IMR-90 (cell line): Measurements from ENCODE around the gene TSC22D4. TPM values are rescaled to one million over a fixed set of nuclear protein-coding genes. Genes with fewer than 3 reads are reported as not detected.

Experiments
- ATAC-seq: fragments of 200-7000 bp; cut with Tn5 transposase; 2 replicates; pipeline ENCODE4 v1.9.1; 2020; ENCODE audit warnings: low read depth, mild to moderate bottlenecking, moderate library complexity
- BruUV-seq: library from RNA; stranded (reverse); fragments of 400-500 nt; replicated peaks from 2 replicates; lab custom pipeline; 2021; lab: Mats Ljungman, UMichigan
- CTCF ChIA-PET: fragments of 300-600 bp; formaldehyde crosslinking; extraction: SDS; loops from one replicate; lab custom pipeline; 2021; ENCODE audit warnings: antibody characterized with exemption; lab: Yijun Ruan, JAX
- POLR2A ChIA-PET: fragments of 300-600 bp; sonication (Branson Sonifier 250); formaldehyde crosslinking; loops from one replicate; lab custom pipeline; 2022; ENCODE audit warnings: antibody characterized with exemption; ENCODE audit not compliant: unreplicated experiment; lab: Charles Lee
- DNase-seq: peaks from one replicate; pipeline ENCODE4 v3.0.0; 2013
- H2AFZ ChIP-seq: replicated peaks from 2 replicates; pipeline ENCODE3; 2013; ENCODE audit warnings: low read length, mild to moderate bottlenecking; ENCODE audit not compliant: poor library complexity
- H2AK5ac ChIP-seq: 2 replicates; pipeline ENCODE4 v1.6.1; 2013; ENCODE audit warnings: low read depth, low read length, inconsistent platforms
- H2AK9ac ChIP-seq: replicated peaks from 2 replicates; pipeline ENCODE3; 2013; ENCODE audit warnings: mild to moderate bottlenecking, low read depth, low read length, moderate library complexity; ENCODE audit not compliant: poor library complexity
- H2BK120ac ChIP-seq: 2 replicates; pipeline ENCODE4 v1.6.1; 2013; ENCODE audit warnings: low read depth, low read length, inconsistent platforms
- H2BK15ac ChIP-seq: 3 replicates; pipeline ENCODE4 v1.6.1; 2013; ENCODE audit warnings: low read depth, low read length, inconsistent platforms
- H2BK20ac ChIP-seq: 2 replicates; pipeline ENCODE4 v1.6.1; 2013; ENCODE audit warnings: low read depth, mild to moderate bottlenecking, inconsistent platforms, low read length, moderate library complexity
- H2BK5ac ChIP-seq: 2 replicates; pipeline ENCODE4 v1.6.1; 2013; ENCODE audit warnings: mild to moderate bottlenecking, low read depth, low read length, inconsistent platforms; ENCODE audit not compliant: poor library complexity, severe bottlenecking
- H3K14ac ChIP-seq: replicated peaks from 2 replicates; pipeline ENCODE4 v1.6.1; 2013; ENCODE audit warnings: low read depth, low read length, inconsistent platforms
- H3K18ac ChIP-seq: 2 replicates; pipeline ENCODE4 v1.6.1; 2013; ENCODE audit warnings: low read depth, low read length, control low read depth
- H3K23ac ChIP-seq: 2 replicates; pipeline ENCODE4 v1.6.1; 2013; ENCODE audit warnings: low read depth, low read length, inconsistent platforms
- H3K27ac ChIP-seq: 2 replicates; pipeline ENCODE4 v1.5.1; 2013; ENCODE audit warnings: mild to moderate bottlenecking, control low read depth, low read length; ENCODE audit not compliant: insufficient read depth
- H3K27me3 ChIP-seq: 2 replicates; pipeline ENCODE4 v1.6.1; 2013; ENCODE audit warnings: low read length; ENCODE audit not compliant: control insufficient read depth, insufficient read depth
- H3K36me3 ChIP-seq: 2 replicates; pipeline ENCODE4 v1.6.1; 2013; ENCODE audit warnings: low read length, mixed read lengths; ENCODE audit not compliant: control insufficient read depth, insufficient read depth
- H3K4ac ChIP-seq: 2 replicates; pipeline ENCODE4 v1.6.1; 2013; ENCODE audit warnings: low read depth, low read length, inconsistent platforms
- H3K4me1 ChIP-seq: 2 replicates; pipeline ENCODE4 v1.6.1; 2013; ENCODE audit warnings: low read length, mixed read lengths; ENCODE audit not compliant: control insufficient read depth, insufficient read depth
- H3K4me2 ChIP-seq: 2 replicates; pipeline ENCODE4 v1.6.1; 2013; ENCODE audit warnings: low read depth, mild to moderate bottlenecking, control low read depth, low read length, moderate library complexity
- H3K4me3 ChIP-seq: 2 replicates; pipeline ENCODE4 v1.5.1; 2013; ENCODE audit warnings: low read depth, mild to moderate bottlenecking, control low read depth, low read length, moderate library complexity; ENCODE audit not compliant: insufficient read depth
- H3K56ac ChIP-seq: 2 replicates; pipeline ENCODE4 v1.6.1; 2013; ENCODE audit warnings: low read length, inconsistent platforms; ENCODE audit not compliant: insufficient read depth; ENCODE audit errors: extremely low read depth
- H3K79me1 ChIP-seq, 2 experiments: 2 replicates each; pipeline ENCODE4 v1.6.1; 2013; ENCODE audit warnings: low read length in 2 of 2, inconsistent platforms in 1 of 2, low read depth in 1 of 2
- H3K9ac ChIP-seq: 2 replicates; pipeline ENCODE4 v1.6.1; 2013; ENCODE audit warnings: low read depth, low read length, control low read depth
- H3K9me1 ChIP-seq: 2 replicates; pipeline ENCODE4 v1.6.1; 2013; ENCODE audit warnings: low read length, inconsistent platforms; ENCODE audit not compliant: insufficient read depth
- H3K9me3 ChIP-seq: 2 replicates; pipeline ENCODE4 v1.6.1; 2013; ENCODE audit warnings: low read length; ENCODE audit not compliant: control insufficient read depth, insufficient read depth
- H4K20me1 ChIP-seq: 2 replicates; pipeline ENCODE4 v1.6.1; 2013; ENCODE audit warnings: low read length, inconsistent platforms; ENCODE audit not compliant: insufficient read depth
- H4K5ac ChIP-seq: 2 replicates; pipeline ENCODE4 v1.6.1; 2013; ENCODE audit warnings: mild to moderate bottlenecking, low read depth, low read length, control low read depth
- H4K8ac ChIP-seq, 2 experiments: 2 replicates each; pipeline ENCODE4 v1.6.1; 2013; ENCODE audit warnings: low read depth in 2 of 2, low read length in 2 of 2, control low read depth in 1 of 2, inconsistent platforms in 1 of 2
- H4K91ac ChIP-seq: 2 replicates; pipeline ENCODE4 v1.6.1; 2013; ENCODE audit warnings: low read depth, low read length, inconsistent platforms; ENCODE audit not compliant: insufficient read depth
- BHLHE40 ChIP-seq: fragments of 150-350 bp; IDR thresholded peaks from 2 replicates; pipeline ENCODE4 v1.6.1; 2016; ENCODE audit warnings: mild to moderate bottlenecking, low read depth, low read length
- CEBPB ChIP-seq: IDR thresholded peaks from 2 replicates; pipeline ENCODE4 v1.6.1; 2012; ENCODE audit warnings: low read depth, low read length, improper control_type of control experiment
- CHD1 ChIP-seq: IDR thresholded peaks from 2 replicates; pipeline ENCODE4 v1.6.1; 2012; ENCODE audit warnings: low read depth, low read length, improper control_type of control experiment
- FOS ChIP-seq: fragments of 150-350 bp; IDR thresholded peaks from 2 replicates; pipeline ENCODE4 v1.6.1; 2016; ENCODE audit warnings: low read depth, low read length
- MAFK ChIP-seq: IDR thresholded peaks from 2 replicates; pipeline ENCODE4 v1.6.1; 2012; ENCODE audit warnings: low read depth, low read length, improper control_type of control experiment
- MAZ ChIP-seq: IDR thresholded peaks from 2 replicates; pipeline ENCODE4 v1.6.1; 2012; ENCODE audit warnings: low read depth, mild to moderate bottlenecking, low read length, improper control_type of control experiment, moderate library complexity, borderline replicate concordance
- MXI1 ChIP-seq: IDR thresholded peaks from 2 replicates; pipeline ENCODE4 v1.6.1; 2012; ENCODE audit warnings: low read depth, mild to moderate bottlenecking, low read length, moderate library complexity, borderline replicate concordance
- NFE2L2 ChIP-seq: fragments of 150-350 bp; IDR thresholded peaks from 2 replicates; pipeline ENCODE4 v1.6.1; 2016; ENCODE audit warnings: low read depth, mild to moderate bottlenecking, low read length
- POLR2A ChIP-seq: IDR thresholded peaks from 2 replicates; pipeline ENCODE4 v1.6.1; 2012; ENCODE audit warnings: mild to moderate bottlenecking, low read depth, low read length
- RAD21 ChIP-seq: IDR thresholded peaks from 2 replicates; pipeline ENCODE4 v1.6.1; 2012; ENCODE audit warnings: low read length, improper control_type of control experiment
- RCOR1 ChIP-seq: IDR thresholded peaks from 2 replicates; pipeline ENCODE4 v1.6.1; 2012; ENCODE audit warnings: mild to moderate bottlenecking, low read length, improper control_type of control experiment; ENCODE audit not compliant: insufficient replicate concordance
- RFX5 ChIP-seq: IDR thresholded peaks from 2 replicates; pipeline ENCODE4 v1.8.0; 2012; ENCODE audit warnings: low read depth, mild to moderate bottlenecking, low read length, moderate library complexity
- SMC3 ChIP-seq: fragments of 150-350 bp; IDR thresholded peaks from 2 replicates; pipeline ENCODE4 v1.6.1; 2016; ENCODE audit warnings: low read depth, mild to moderate bottlenecking, antibody characterized with exemption, low read length, moderate library complexity
- WGBS, 2 experiments: methylation state at CpG; one replicate each; pipeline versions ENCODE4 v1.1.5 to v1.1.7; 2013; ENCODE audit warnings: missing lambda C conversion rate in 2 of 2; ENCODE audit not compliant: insufficient read length in 1 of 2; ENCODE audit errors: extremely low coverage in 2 of 2; 5-methylcytosine and 5-hydroxymethylcytosine counted together
- dilution Hi-C: fragments of 300-500 bp; cut with HindIII; formaldehyde crosslinking; loops from one replicate; pipeline ENCODE4 v1.14.3; 2018; ENCODE audit warnings: low sequenced_read_pairs; ENCODE audit not compliant: unreplicated experiment
- in situ Hi-C: fragments of 300-500 bp; cut with MboI; formaldehyde crosslinking; loops from 3 replicates; pipeline ENCODE4 v1.14.3; 2019; ENCODE audit warnings: low sequenced_read_pairs, inconsistent platforms, mixed read lengths
- intact Hi-C: fragments of 100-400 bp; cut with micrococcal nuclease; formaldehyde crosslinking; loops from 2 replicates; pipeline ENCODE4 v1.10.0; 2022
- polyA plus RNA-seq, 3 experiments: library from polyadenylated mRNA; depleted of rRNA; stranded (reverse); fragments of >200 nt; gene quantifications; 2 replicates each; pipeline ENCODE4 v1.2.3, GENCODE V29; 2012; ENCODE audit warnings: low replicate concordance in 1 of 3
- total RNA-seq: library from RNA; depleted of rRNA; stranded (reverse); fragments of >200 nt; gene quantifications from 2 replicates; pipeline ENCODE4 v1.2.3, GENCODE V29; 2012
- TF ChIP-seq, protein P1 (sequence below): fragments of 150-350 bp; IDR thresholded peaks from 2 replicates; pipeline ENCODE4 v1.6.1; 2016; ENCODE audit warnings: low read depth, mild to moderate bottlenecking, low read length, moderate library complexity, borderline replicate concordance
- TF ChIP-seq, protein P2 (sequence below): fragments of 150-350 bp; IDR thresholded peaks from 2 replicates; pipeline ENCODE4 v1.6.1; 2017; ENCODE audit warnings: mild to moderate bottlenecking, antibody characterized with exemption, low read length, low read depth
- TF ChIP-seq, protein P3 (sequence below): conservative IDR thresholded peaks from 2 replicates; pipeline ENCODE4 v1.5.1; 2012; ENCODE audit warnings: mild to moderate bottlenecking, low read depth, low read length, improper control_type of control experiment

TSC22D4 gene
- total and polyA plus RNA-seq, 2 of the 4 experiments (the other 2 are of a cell fraction), result 9.3 to 29.9 TPM

DNA sequence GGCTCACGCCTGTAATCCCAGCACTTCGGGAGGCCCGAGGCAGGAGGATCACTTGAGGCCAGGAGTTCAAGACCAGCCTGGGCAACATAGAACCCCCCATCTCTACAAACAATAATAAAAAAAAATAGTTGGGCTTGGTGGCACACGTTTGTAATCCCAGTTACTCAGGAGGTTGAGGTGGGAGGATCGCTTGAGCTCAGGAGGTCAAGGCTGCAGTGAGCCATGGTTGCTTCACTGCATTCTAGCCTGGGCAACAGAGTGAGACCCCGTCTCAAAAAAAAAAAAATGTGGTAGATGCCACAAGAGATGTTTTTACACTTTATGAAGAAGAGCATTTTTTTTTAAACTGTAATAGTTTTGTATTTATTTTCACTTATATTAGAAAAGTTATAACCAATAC lies 17.5 kb upstream of the TSC22D4 start:
- no peak overlapping the region for H3K27ac ChIP-seq

More for the DNA sequence above, 17.5 kb upstream of the TSC22D4 start:
- Histone ChIP-seq H3K9me3 (no peaks in the 10 kb centered on the region), H2AK5ac (no peak overlapping the region), H4K20me1 (no peaks in the 10 kb centered on the region), H3K9me1 (no peaks in the 10 kb centered on the region), H3K36me3 (no peaks in the 10 kb centered on the region), H2BK5ac (no peak overlapping the region), H3K79me1 (no peaks in the 10 kb centered on the region), H4K8ac (no peak overlapping the region), H3K4ac (no peak overlapping the region), H2AK9ac (no peak overlapping the region), H2BK120ac (no peak overlapping the region), H3K4me3 (no peak overlapping the region), H4K5ac (no peak overlapping the region), H3K9ac (no peak overlapping the region), H3K56ac (no peak overlapping the region), H2BK20ac (no peak overlapping the region), H3K27me3 (peaks cover 19% of the 10 kb centered on the region), H3K4me2 (no peak overlapping the region), H2AFZ (no peak overlapping the region), H3K4me1 (no peaks in the 10 kb centered on the region), H4K91ac (no peak overlapping the region), H3K14ac (no peak overlapping the region), H3K18ac (no peak overlapping the region), H2BK15ac (no peak overlapping the region), H3K23ac (no peak overlapping the region)
- dilution Hi-C loops, result no loop called here
- intact Hi-C loops, result no loop called here
- in situ Hi-C loops, result no loop called here
- POLR2A ChIA-PET, result no interaction called here
- no TSS peak for BruUV-seq
- no CpG with 5 or more reads among the region's 6 CpGs for WGBS, 2 experiments
- CTCF ChIA-PET, result interaction anchor here (0.7 to 1.1 kb wide), 2 partner anchors 14 to 50 kb away, joined by 4 read pairs; no protein-coding TSS in a partner anchor
- DNase-seq (no peak), ATAC-seq (no peak)
- no peak for TF ChIP-seq BHLHE40
- no peak for TF ChIP-seq POLR2A
- no peak for TF ChIP-seq SMC3
- no peak for TF ChIP-seq MAZ
- no peak for TF ChIP-seq MXI1
- TF ChIP-seq, protein P1, sequence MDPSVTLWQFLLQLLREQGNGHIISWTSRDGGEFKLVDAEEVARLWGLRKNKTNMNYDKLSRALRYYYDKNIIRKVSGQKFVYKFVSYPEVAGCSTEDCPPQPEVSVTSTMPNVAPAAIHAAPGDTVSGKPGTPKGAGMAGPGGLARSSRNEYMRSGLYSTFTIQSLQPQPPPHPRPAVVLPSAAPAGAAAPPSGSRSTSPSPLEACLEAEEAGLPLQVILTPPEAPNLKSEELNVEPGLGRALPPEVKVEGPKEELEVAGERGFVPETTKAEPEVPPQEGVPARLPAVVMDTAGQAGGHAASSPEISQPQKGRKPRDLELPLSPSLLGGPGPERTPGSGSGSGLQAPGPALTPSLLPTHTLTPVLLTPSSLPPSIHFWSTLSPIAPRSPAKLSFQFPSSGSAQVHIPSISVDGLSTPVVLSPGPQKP, result no peak
- no peak for TF ChIP-seq FOS
- TF ChIP-seq RFX5, result no peak
- no peak for TF ChIP-seq MAFK
- TF ChIP-seq, protein P2, sequence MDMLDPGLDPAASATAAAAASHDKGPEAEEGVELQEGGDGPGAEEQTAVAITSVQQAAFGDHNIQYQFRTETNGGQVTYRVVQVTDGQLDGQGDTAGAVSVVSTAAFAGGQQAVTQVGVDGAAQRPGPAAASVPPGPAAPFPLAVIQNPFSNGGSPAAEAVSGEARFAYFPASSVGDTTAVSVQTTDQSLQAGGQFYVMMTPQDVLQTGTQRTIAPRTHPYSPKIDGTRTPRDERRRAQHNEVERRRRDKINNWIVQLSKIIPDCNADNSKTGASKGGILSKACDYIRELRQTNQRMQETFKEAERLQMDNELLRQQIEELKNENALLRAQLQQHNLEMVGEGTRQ, result no peak
- TF ChIP-seq RAD21, result no peak
- TF ChIP-seq, protein P3, sequence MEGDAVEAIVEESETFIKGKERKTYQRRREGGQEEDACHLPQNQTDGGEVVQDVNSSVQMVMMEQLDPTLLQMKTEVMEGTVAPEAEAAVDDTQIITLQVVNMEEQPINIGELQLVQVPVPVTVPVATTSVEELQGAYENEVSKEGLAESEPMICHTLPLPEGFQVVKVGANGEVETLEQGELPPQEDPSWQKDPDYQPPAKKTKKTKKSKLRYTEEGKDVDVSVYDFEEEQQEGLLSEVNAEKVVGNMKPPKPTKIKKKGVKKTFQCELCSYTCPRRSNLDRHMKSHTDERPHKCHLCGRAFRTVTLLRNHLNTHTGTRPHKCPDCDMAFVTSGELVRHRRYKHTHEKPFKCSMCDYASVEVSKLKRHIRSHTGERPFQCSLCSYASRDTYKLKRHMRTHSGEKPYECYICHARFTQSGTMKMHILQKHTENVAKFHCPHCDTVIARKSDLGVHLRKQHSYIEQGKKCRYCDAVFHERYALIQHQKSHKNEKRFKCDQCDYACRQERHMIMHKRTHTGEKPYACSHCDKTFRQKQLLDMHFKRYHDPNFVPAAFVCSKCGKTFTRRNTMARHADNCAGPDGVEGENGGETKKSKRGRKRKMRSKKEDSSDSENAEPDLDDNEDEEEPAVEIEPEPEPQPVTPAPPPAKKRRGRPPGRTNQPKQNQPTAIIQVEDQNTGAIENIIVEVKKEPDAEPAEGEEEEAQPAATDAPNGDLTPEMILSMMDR, result no peak
- no peak for TF ChIP-seq CEBPB
- TF ChIP-seq NFE2L2, result no peak
- no peak for TF ChIP-seq RCOR1
- TF ChIP-seq CHD1, result no peak
